Cardiac fibroblast (primary cell): ENCODE measurements around the gene OSBPL3.

Experiments used
- DNase-seq, 2 donors: peaks; one replicate each; pipeline versions ENCODE4 v3.0.0 to v3.0.0-alpha.2; 2010; ENCODE audit warnings: low read depth in 2 of 2
- H3K4me3 ChIP-seq, 2 donors: replicated peaks in 1 of 2; 1 replicate in 1 of 2; 2 replicates in 1 of 2; pipeline ENCODE4 v1.5.1; 2011; ENCODE audit warnings: low read depth in 2 of 2, low read length in 2 of 2, mild to moderate bottlenecking in 2 of 2, moderate library complexity in 1 of 2
- TF ChIP-seq, protein P1 (sequence below): IDR thresholded peaks from one replicate; pipeline ENCODE4 v1.5.1; 2011; ENCODE audit warnings: low read depth, mild to moderate bottlenecking, low read length, inconsistent platforms

The OSBPL3 gene

DNA sequence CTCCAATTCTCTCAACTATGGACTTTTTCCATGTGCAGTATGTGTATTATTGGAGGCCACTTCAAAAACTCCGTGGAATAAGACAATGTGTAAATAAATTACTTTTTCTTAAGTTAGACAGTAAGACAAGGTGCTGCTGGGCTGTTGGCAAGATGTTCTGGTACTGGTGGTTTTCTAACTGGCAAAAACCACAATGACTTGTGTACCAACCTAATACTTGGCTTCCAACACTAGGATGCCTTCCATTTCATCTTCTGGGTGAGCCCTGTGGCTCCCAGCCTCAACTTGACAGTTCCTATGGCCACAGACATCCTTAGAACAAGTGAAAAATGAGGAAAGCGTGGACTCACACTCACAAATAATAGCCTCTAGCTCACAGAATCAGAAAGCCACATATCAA is 77.0 kb downstream of the OSBPL3 start:
- DNase-seq = no peak
- no peak overlapping the region for H3K4me3 ChIP-seq
- TF ChIP-seq, protein P1, sequence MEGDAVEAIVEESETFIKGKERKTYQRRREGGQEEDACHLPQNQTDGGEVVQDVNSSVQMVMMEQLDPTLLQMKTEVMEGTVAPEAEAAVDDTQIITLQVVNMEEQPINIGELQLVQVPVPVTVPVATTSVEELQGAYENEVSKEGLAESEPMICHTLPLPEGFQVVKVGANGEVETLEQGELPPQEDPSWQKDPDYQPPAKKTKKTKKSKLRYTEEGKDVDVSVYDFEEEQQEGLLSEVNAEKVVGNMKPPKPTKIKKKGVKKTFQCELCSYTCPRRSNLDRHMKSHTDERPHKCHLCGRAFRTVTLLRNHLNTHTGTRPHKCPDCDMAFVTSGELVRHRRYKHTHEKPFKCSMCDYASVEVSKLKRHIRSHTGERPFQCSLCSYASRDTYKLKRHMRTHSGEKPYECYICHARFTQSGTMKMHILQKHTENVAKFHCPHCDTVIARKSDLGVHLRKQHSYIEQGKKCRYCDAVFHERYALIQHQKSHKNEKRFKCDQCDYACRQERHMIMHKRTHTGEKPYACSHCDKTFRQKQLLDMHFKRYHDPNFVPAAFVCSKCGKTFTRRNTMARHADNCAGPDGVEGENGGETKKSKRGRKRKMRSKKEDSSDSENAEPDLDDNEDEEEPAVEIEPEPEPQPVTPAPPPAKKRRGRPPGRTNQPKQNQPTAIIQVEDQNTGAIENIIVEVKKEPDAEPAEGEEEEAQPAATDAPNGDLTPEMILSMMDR = no peak

DNA sequence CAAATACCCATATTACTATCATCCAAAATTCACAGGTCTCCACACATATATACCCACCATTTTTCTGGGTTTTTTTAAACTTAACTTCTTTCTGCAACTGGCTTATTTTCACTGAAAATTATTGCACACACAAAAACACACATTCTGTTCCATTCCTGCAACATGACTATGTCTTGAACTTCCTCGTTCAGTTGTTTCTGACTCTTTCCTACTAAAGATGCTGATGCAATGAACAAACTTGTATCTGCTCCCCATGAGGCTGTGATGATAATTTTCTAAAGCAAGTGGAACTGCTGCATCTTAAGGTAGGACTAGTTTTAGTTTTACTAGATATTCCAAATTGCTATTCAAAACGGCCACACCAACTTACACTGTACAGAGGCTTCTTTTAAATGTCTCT is 77.7 kb downstream of the OSBPL3 start:
- DNase-seq = peak in 1 of 2 donors; percentile 78
- no peak overlapping the region for H3K4me3 ChIP-seq
- TF ChIP-seq, protein P1 = no peak

DNA sequence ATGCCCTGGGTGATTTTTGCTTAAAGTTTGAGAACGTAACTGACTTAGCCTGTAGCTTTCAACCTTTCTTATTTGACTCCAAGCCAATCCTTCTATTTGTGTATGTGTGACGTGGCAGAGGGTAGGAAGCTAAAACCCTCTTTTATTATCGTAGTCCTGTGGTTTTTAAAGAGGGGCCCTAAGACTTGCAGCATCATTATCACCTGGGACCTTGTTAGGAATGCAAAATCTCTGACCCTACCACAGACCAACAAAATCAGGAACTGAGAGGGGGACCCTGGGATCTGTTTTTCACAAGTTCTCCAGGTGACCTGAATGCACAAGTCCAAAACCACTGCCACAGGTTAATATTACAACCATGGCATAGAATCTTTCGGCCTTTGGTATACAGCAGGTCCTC is 80.1 kb downstream of the OSBPL3 start:
- TF ChIP-seq, protein P1 = no peak
- no peak for DNase-seq
- H3K4me3 ChIP-seq = no peak overlapping the region

DNA sequence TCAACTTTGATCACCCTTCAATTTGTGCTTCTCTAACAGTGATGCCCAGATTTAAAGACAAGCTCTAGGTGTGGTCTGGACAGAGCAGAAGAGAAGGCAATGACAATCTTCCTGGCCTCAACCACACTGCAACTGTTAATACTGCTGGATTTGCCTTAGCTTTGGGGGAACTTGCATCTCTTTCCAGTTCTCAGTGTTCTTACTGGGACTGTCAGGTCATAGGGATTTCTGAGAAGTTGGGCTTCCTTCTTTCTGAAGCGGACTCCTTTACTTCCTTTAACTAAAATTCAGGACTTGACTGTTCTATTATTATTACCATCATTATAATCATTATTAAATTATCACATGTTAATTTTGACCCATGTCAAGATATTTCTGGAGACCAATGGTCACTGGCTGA is 80.8 kb downstream of the OSBPL3 start:
- H3K4me3 ChIP-seq = no peak overlapping the region
- no peak for DNase-seq
- TF ChIP-seq, protein P1 = no peak

DNA sequence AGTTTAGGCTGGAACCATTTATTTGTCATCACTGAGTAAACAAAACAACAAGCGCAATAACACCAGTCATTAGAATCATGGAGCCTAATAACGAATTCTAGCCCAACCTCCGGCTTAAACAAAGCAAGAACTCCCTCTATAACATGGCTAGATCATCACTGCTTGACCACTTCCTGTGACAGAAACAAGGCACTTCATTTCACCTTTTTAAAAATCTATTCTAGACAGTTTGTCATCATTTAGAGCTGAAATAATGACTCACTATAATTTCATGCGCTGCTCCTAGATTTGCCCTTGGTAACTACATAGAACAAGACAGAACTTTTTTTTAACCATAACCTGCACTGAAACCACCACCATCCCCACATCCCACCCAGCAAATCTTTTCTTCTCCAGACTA is 81.3 kb downstream of the OSBPL3 start:
- DNase-seq = peak in 1 of 2 donors; percentile 75
- no peak overlapping the region for H3K4me3 ChIP-seq

DNA sequence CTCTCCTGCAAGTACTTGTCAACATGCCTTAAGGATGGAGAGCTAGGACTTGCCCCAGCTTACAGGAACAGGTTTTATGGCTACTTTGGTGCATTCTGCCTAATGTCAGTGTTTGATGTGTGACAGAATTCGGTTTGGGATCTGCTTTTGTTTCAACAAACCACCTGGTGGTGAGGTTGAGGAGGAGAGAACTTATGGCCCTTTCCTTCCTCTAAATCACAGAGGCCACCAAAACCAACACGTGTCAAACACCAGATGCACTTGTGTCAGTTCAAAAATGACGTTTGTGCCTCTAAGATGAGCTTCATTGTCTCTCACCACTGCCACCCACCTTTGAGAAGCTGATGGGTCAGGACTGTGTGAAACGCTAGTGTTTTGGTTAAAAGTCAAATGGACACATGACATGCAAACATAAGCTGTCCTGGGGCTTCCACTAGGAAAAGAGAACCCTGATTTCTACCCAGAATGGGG is 83.9 kb downstream of the OSBPL3 start:
- DNase-seq = no peak
- TF ChIP-seq, protein P1 = no peak
- H3K4me3 ChIP-seq = no peak overlapping the region

More for the DNA sequence above, 81.3 kb downstream of the OSBPL3 start:
- TF ChIP-seq, protein P1 = no peak
